Nephron progenitor cell (in vitro differentiated cells): ENCODE data around the gene PCSK1.
A peak's percentile ranks its signal among the peaks of the same experiment; 100 is the strongest.
"Not testable (repeated sequence)": the region's sequence is repeated elsewhere in the genome, so short reads cannot be mapped to it uniquely, and the experiment has no call there.

Source experiments
- DNase-seq: peaks from one replicate; pipeline ENCODE4 v3.0.0; 2021
- H3K27ac Mint-ChIP-seq: 2 replicates; pipeline ENCODE4 v1.8.0; 2021; ENCODE audit warnings: mild to moderate bottlenecking, moderate library complexity, mixed read lengths
- H3K27me3 Mint-ChIP-seq: 2 replicates; pipeline ENCODE4 v1.8.0; 2021; ENCODE audit warnings: mild to moderate bottlenecking, low read depth, mixed read lengths; ENCODE audit not compliant: poor library complexity
- H3K36me3 Mint-ChIP-seq: 2 replicates; pipeline ENCODE4 v1.8.0; 2021; ENCODE audit warnings: low read depth, mixed read lengths
- H3K4me1 Mint-ChIP-seq: 2 replicates; pipeline ENCODE4 v1.8.0; 2021; ENCODE audit warnings: mixed read lengths
- H3K4me3 Mint-ChIP-seq: 2 replicates; pipeline ENCODE4 v1.8.0; 2021; ENCODE audit warnings: mild to moderate bottlenecking, moderate library complexity, mixed read lengths
- H3K9me3 Mint-ChIP-seq: 2 replicates; pipeline ENCODE4 v1.8.0; 2021; ENCODE audit warnings: mild to moderate bottlenecking, moderate library complexity, mixed read lengths
- TF ChIP-seq, protein P1 (sequence below): fragments of 200-600 bp; sonication (generic); IDR thresholded peaks from 2 replicates; pipeline ENCODE4 v1.5.0; 2021; ENCODE audit warnings: antibody characterized with exemption

Gene PCSK1

GRCh38 chr5:96408210-96408777 is 24.8 kb downstream of the PCSK1 start:
- DNase-seq: no peak
- H3K27me3 Mint-ChIP-seq: no peaks in the 10 kb centered on the region
- H3K27ac Mint-ChIP-seq: peak overlapping the region; percentile 51
- no peaks in the 10 kb centered on the region for H3K9me3 Mint-ChIP-seq
- no peaks in the 10 kb centered on the region for H3K36me3 Mint-ChIP-seq
- TF ChIP-seq, protein P1, sequence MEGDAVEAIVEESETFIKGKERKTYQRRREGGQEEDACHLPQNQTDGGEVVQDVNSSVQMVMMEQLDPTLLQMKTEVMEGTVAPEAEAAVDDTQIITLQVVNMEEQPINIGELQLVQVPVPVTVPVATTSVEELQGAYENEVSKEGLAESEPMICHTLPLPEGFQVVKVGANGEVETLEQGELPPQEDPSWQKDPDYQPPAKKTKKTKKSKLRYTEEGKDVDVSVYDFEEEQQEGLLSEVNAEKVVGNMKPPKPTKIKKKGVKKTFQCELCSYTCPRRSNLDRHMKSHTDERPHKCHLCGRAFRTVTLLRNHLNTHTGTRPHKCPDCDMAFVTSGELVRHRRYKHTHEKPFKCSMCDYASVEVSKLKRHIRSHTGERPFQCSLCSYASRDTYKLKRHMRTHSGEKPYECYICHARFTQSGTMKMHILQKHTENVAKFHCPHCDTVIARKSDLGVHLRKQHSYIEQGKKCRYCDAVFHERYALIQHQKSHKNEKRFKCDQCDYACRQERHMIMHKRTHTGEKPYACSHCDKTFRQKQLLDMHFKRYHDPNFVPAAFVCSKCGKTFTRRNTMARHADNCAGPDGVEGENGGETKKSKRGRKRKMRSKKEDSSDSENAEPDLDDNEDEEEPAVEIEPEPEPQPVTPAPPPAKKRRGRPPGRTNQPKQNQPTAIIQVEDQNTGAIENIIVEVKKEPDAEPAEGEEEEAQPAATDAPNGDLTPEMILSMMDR: no peak
- no peak overlapping the region for H3K4me3 Mint-ChIP-seq
- peaks cover 5% of the 10 kb centered on the region for H3K4me1 Mint-ChIP-seq

- Mint-ChIP-seq H3K27me3 (no peaks in the 10 kb centered on the region), H3K36me3 (no peaks in the 10 kb centered on the region), H3K4me3 (no peak overlapping the region), H3K4me1 (peaks cover 7% of the 10 kb centered on the region), H3K27ac (no peak overlapping the region), H3K9me3 (no peaks in the 10 kb centered on the region)
- TF ChIP-seq, protein P1: no peak
- DNase-seq: no peak
Measured at GRCh38 chr5:96407436-96407835, 25.6 kb downstream of the PCSK1 start.

DNA sequence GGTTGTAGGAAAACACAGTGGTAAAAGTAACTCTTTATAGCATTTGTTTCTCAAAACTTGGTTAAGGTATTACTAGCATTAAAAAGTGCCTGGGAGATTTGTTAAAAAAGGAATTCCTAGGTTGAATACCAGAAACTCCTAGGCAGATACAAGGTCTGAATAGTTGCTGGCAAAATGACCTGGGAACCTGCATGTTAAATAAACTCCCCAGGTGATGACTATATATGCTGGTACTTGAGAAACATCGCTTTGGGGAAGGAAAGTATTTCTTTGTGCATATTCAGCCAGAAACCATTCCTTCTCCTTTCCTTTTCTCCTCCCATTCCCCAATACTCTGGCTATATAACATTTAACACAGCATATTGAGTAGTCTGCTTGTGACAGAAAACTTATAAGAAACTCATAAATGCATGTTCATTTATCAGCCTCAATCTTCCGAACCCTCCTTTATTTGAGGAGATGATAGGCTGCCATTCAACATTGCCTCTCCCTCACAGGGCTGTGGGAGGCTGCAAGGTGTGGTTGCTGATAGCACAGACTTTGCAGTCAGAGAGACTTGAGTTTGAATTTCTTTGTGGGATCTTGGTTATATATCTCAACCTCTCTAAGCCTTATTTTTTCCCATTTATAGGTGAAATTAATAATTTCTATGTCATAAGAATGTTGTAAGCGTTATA is 28.7 kb downstream of the PCSK1 start:
- TF ChIP-seq, protein P1: no peak
- no peaks in the 10 kb centered on the region for H3K36me3 Mint-ChIP-seq
- DNase-seq: no peak

DNA sequence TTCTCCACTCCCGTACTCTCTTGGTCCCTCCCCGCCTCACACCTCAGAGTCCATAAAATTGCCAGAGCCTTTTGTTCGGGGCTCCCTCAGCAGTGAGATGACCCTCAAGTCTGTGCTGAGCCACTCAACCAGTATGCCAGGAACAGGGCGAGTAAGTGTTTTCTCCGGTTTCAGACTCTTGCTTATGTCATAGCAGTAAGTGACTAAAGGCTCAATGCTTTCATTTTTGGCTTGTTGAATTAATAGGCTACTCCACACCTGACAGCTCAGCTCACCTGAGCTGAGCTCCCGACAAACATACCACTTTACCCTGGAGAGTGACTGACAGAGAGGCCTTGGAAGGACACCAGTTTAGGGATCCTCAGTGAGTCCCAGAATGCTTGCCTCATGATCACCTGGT is 30.5 kb downstream of the PCSK1 start:
- Mint-ChIP-seq H3K4me3 (no peak overlapping the region), H3K27ac (no peak overlapping the region), H3K36me3 (no peaks in the 10 kb centered on the region), H3K27me3 (no peaks in the 10 kb centered on the region), H3K4me1 (peaks cover 5% of the 10 kb centered on the region), H3K9me3 (no peaks in the 10 kb centered on the region)
- DNase-seq: no peak
- TF ChIP-seq, protein P1: no peak

More for the DNA sequence above, 28.7 kb downstream of the PCSK1 start:
- H3K9me3 Mint-ChIP-seq: no peaks in the 10 kb centered on the region
- no peak overlapping the region for H3K4me3 Mint-ChIP-seq
- H3K4me1 Mint-ChIP-seq: peaks cover 5% of the 10 kb centered on the region
- H3K27ac Mint-ChIP-seq: no peak overlapping the region
- no peaks in the 10 kb centered on the region for H3K27me3 Mint-ChIP-seq

GRCh38 chr5:96396878-96397277 is 36.2 kb downstream of the PCSK1 start:
- DNase-seq: no peak
- no peaks in the 10 kb centered on the region for H3K27me3 Mint-ChIP-seq
- TF ChIP-seq, protein P1: no peak
- H3K4me1 Mint-ChIP-seq: no peaks in the 10 kb centered on the region
- peaks cover 3% of the 10 kb centered on the region for H3K36me3 Mint-ChIP-seq
- H3K27ac Mint-ChIP-seq: no peak overlapping the region
- peaks cover 7% of the 10 kb centered on the region for H3K9me3 Mint-ChIP-seq
- no peak overlapping the region for H3K4me3 Mint-ChIP-seq

DNA sequence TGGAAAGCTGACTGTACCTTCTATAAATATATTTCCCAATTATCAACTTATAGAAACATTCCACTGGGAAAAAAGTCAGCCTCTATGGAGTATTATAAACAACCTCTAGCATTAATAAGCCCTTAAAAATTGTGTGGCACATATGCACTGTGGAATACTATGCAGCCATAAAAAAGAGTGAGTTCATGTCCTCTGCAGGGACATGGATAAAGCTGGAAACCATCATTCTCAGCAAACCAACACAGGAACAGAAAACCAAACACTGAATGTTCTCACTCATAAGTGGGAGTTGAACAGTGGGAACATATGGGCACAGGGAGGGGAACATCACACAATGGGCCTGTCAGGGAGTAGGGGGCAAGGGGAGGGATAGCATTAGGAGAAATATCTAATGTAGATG is 37.8 kb downstream of the PCSK1 start:
- H3K4me3 Mint-ChIP-seq, H3K9me3 Mint-ChIP-seq, H3K4me1 Mint-ChIP-seq, H3K27me3 Mint-ChIP-seq, H3K36me3 Mint-ChIP-seq, DNase-seq, H3K27ac Mint-ChIP-seq: not testable (repeated sequence)
